Aorta (tissue), 5 donors: ENCODE results near the gene WNT11. TPM values are rescaled to one million over a fixed set of nuclear protein-coding genes. Genes with fewer than 3 reads are reported as not detected.

Experiments
- ATAC-seq: fragments of 200-7000 bp; cut with Tn5 transposase; one replicate; pipeline ENCODE4 v1.9.1; 2022; ENCODE audit warnings: moderate library complexity; ENCODE audit not compliant: low FRiP score
- DNase-seq, 2 donors: peaks; one replicate each; pipeline ENCODE4 v3.0.0-alpha.2; 2020
- H3K27ac ChIP-seq, 2 donors: one replicate each; pipeline ENCODE4 v1.5.1; 2013; ENCODE audit warnings: low read length in 2 of 2, mild to moderate bottlenecking in 2 of 2, moderate library complexity in 2 of 2, control low read depth in 1 of 2, inconsistent platforms in 1 of 2, low read depth in 1 of 2
- H3K27me3 ChIP-seq, 2 donors: one replicate each; pipeline ENCODE4 v1.6.1; 2013; ENCODE audit warnings: control low read depth in 1 of 2, low read length in 1 of 2, mild to moderate bottlenecking in 1 of 2, moderate library complexity in 1 of 2; ENCODE audit not compliant: insufficient read depth in 2 of 2, control insufficient read depth in 1 of 2
- H3K36me3 ChIP-seq, 2 donors: one replicate each; pipeline ENCODE4 v1.6.1; 2013; ENCODE audit warnings: control low read depth in 1 of 2, low read length in 1 of 2, mild to moderate bottlenecking in 1 of 2; ENCODE audit not compliant: insufficient read depth in 2 of 2, control insufficient read depth in 1 of 2
- H3K4me1 ChIP-seq, 2 donors: one replicate each; pipeline ENCODE4 v1.6.1; 2013; ENCODE audit warnings: low read length in 2 of 2, control low read depth in 1 of 2, mild to moderate bottlenecking in 1 of 2, moderate library complexity in 1 of 2; ENCODE audit not compliant: insufficient read depth in 2 of 2, control insufficient read depth in 1 of 2
- H3K4me3 ChIP-seq, 2 donors: one replicate each; pipeline ENCODE4 v1.5.1; 2013; ENCODE audit warnings: low read length in 2 of 2, control low read depth in 1 of 2, mild to moderate bottlenecking in 1 of 2
- H3K9me3 ChIP-seq: one replicate; pipeline ENCODE4 v1.6.1; 2013; ENCODE audit warnings: mild to moderate bottlenecking, low read length; ENCODE audit not compliant: control insufficient read depth
- WGBS, 2 donors: extraction: QIAGEN DNeasy Blood & Tissue Kit; methylation state at CpG; one replicate each; pipeline ENCODE4 v1.1.7; 2013; 5-methylcytosine and 5-hydroxymethylcytosine counted together
- intact Hi-C, 2 donors: fragments of 100-400 bp; cut with DNase I; formaldehyde crosslinking; loops; one replicate each; pipeline versions ENCODE4 v1.14.2 to v1.15.0; 2022
- polyA plus RNA-seq, 2 donors: library from polyadenylated mRNA; stranded (reverse); fragments of 200-250 nt; gene quantifications; one replicate each; pipeline ENCODE4 v1.2.3, GENCODE V29; 2013
- total RNA-seq, 2 donors: library from RNA; stranded (reverse); fragmentation: NEBNext Ultra II Directional; extraction: Animal tissue kit (Norgen Biotek cat#: 25700); gene quantifications; one replicate each; pipeline ENCODE4 v1.2.1, GENCODE V29; 2021
- donor health status: healthy with polysubstance abuse.
- donor health status: Bipolar disorder and iron deficiency.
- donor health status: DM: no; HTN: no; CAD: no.
- donor health status: DM: no; HTN: no; CAD: no.
- donor health status: DM: yes; HTN: yes; CAD: no.

WNT11 gene
- total and polyA plus RNA-seq, 4 donors, result 0.25 to 30.0 (median 4.1) TPM

DNA sequence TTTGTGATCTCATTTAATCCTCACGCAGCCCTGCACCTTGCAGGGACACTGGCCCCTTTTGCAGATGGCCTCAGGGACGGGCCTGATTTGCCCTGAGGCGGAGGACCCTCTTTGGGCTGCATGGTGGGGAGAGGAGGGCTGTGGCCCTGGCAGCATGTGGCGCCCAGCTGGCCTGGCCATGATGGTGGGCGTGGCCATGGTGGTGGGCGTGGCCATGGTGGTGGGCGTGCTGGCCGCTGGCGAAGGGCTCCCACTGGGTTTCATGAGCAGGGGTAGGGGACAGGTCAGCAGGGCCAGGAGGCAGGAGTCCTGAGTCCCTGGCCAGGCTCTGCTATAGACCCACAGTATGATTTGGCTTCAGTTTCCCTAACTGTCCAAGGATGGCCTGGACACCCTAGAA lies 13.1 kb downstream of the WNT11 start:
- 77 to 81% methylated on average over 9 of the region's 9 CpGs for WGBS, 2 donors
- intact Hi-C loops, result no loop called here

DNA sequence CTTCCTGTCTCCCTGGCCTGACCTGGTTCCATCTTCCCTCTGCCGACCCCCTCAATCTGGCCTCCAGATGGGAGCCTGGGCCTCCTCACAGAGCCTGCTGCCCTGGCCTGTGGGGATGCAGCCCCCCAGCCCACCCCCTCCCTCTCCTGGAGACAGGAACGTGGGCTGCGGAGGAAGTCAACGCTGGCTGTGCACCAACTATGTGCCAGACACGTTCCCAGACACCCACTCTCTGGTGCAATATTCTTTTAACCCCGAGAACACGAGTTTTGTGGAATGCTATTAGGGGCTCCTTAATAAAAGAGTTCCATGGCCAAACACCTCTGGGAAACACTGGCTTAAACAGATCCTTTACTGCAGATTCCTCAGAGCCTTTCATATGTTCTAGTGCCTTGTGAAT lies 15.9 kb downstream of the WNT11 start:
- WGBS, 2 donors, result 16 to 19% methylated on average over 7 of the region's 7 CpGs
- DNase-seq, result no peak
- H3K9me3 ChIP-seq, result no peaks in the 10 kb centered on the region
- no peaks in the 10 kb centered on the region for H3K36me3 ChIP-seq
- H3K4me1 ChIP-seq, result no peaks in the 10 kb centered on the region
- H3K27me3 ChIP-seq, result no peaks in the 10 kb centered on the region
- no peak overlapping the region for H3K4me3 ChIP-seq
- intact Hi-C loops, result no loop called here
- no peak for ATAC-seq
- no peak overlapping the region for H3K27ac ChIP-seq

More for the DNA sequence above, 13.1 kb downstream of the WNT11 start:
- Histone ChIP-seq H3K4me3 (no peak overlapping the region), H3K27me3 (no peaks in the 10 kb centered on the region), H3K36me3 (no peaks in the 10 kb centered on the region), H3K27ac (no peak overlapping the region), H3K4me1 (no peaks in the 10 kb centered on the region), H3K9me3 (no peaks in the 10 kb centered on the region)
- ATAC-seq (no peak), DNase-seq (no peak)

DNA sequence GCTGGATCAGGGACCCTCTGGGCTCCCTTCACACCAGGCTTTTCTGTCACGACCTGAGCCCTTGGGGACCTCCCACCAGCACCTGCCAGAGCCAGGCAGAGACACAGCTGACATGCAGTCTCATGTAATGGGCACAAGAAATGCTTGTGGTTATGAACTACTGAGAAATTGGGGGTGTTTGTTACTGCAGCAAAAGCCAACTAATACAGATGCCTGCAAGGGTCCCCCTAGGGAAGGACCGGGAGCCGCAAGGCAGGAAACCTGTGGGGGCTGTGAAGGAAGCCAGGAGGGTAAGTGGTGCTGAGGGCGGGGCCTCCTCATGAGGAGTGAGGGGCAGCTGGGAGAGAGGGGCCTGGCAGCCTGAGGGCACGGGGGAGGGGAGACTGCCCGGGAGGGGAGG lies 16.6 kb downstream of the WNT11 start:
- 85 to 88% methylated on average over 6 of the region's 6 CpGs for WGBS, 2 donors
- intact Hi-C loops, result no loop called here
- H3K4me1 ChIP-seq, result no peaks in the 10 kb centered on the region
- DNase-seq, result no peak
- H3K36me3 ChIP-seq, result no peaks in the 10 kb centered on the region
- no peak overlapping the region for H3K27ac ChIP-seq
- no peaks in the 10 kb centered on the region for H3K27me3 ChIP-seq
- H3K4me3 ChIP-seq, result no peak overlapping the region
- no peaks in the 10 kb centered on the region for H3K9me3 ChIP-seq
- ATAC-seq, result no peak

DNA sequence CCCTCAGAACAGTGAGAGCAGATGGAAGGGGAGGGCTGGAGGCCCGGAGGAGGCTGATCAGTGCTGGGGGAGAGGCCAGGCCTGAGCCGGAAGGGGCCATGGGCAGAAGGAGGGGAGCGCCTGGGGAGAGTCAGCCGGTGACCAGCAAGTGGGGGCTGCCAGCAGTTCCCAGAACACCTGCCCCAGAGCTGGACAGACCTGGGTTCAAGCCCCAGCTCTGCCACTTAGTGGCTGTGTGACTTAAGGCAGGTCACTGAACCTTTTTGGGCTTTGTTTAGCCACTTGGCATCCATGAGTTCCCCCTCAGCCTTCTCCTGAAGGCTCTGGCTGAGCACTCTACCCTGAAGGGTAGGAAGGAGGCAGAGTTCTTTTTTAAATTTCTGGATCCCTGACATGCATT lies 17.4 kb downstream of the WNT11 start:
- Histone ChIP-seq H3K4me3 (no peak overlapping the region), H3K9me3 (no peaks in the 10 kb centered on the region), H3K27me3 (no peaks in the 10 kb centered on the region), H3K4me1 (no peaks in the 10 kb centered on the region), H3K27ac (no peak overlapping the region), H3K36me3 (no peaks in the 10 kb centered on the region)
- no peak for ATAC-seq
- 96 to 100% methylated on average over 4 of the region's 4 CpGs for WGBS, 2 donors
- no peak for DNase-seq
- intact Hi-C loops, result no loop called here

DNA sequence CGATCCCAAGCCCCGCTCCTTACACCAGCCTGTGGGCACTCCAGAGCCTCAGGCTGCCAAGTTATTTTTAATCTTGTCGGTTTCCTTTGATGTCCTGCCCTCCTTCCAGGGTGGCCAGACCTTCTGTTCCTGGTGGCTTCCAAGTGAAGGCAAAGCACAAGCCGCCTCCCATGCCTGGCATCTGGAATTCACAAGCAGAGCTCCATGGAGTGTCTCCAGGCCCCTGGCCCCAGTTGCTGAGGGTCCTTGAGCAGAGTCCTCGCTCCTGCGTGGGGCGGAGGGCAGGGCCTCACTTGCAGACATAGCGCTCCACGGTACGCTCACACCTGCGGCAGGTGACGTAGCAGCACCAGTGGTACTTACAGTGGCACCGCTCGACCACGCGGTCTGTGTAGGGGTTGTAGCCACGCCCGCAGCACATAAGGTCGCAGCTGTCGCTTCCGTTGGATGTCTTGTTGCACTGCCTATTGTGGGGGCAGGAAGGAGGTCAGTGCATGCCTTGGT lies 19.5 kb downstream of the WNT11 start:
- Histone ChIP-seq H3K4me1 (no peaks in the 10 kb centered on the region), H3K36me3 (no peaks in the 10 kb centered on the region), H3K27ac (no peak overlapping the region), H3K9me3 (no peaks in the 10 kb centered on the region), H3K27me3 (no peaks in the 10 kb centered on the region), H3K4me3 (no peak overlapping the region)
- WGBS, 2 donors, result 89 to 91% methylated on average over 21 of the region's 21 CpGs
- intact Hi-C loops, result no loop called here
- ATAC-seq, result no peak
- no peak for DNase-seq

DNA sequence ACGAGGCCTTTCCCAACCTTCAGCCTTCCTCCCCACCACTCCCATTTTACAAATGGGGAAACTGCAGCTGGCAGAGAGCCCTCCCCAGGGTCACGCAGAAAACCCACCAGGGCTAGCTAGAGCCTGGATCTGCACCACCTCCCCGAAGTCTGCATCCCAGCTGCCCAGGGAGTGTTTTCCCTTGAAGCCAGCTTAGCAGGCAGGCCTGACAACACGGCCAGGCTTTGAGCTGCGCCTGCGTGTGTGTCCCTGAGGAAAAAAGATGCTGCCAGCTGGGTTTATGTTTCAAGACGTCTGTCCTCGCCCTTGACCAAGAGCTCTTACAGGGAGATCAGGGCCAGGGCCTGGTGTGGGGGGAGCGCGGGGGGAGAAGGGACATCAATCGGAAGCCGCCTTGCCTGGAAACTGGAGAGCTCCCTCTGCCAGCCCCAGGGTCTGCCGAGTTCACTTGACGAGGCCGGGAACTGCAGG lies 20.3 kb downstream of the WNT11 start:
- DNase-seq (peak in 1 of 2 donors; percentile 59), ATAC-seq (peak; percentile 49)
- Histone ChIP-seq H3K4me3 (no peak overlapping the region), H3K36me3 (no peaks in the 10 kb centered on the region), H3K9me3 (no peaks in the 10 kb centered on the region), H3K27me3 (no peaks in the 10 kb centered on the region), H3K27ac (no peak overlapping the region), H3K4me1 (no peaks in the 10 kb centered on the region)
- intact Hi-C loops, result no loop called here
- WGBS, 2 donors, result 21 to 32% methylated on average over 15 of the region's 15 CpGs

DNA sequence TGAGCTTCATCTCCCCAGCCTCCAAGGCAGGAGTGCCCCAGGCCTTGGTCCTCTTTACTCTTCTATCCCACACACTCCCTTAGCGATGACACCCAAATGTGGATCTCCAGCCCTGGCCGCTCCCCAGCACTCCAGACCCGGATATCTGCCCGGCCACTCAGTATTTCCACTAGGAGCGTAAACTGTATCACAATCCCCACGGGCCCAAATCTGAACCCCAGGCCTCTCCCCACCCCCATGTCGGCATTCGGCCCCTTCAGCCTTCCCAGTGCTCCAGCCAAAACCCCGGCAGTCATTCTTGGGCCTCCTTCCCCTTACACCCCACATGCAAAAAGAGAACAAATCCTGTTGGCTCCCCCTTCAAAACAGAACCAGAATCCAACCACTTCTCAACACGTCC lies 20.8 kb downstream of the WNT11 start:
- WGBS, 2 donors, result 70 to 82% methylated on average over 10 of the region's 10 CpGs
- no peaks in the 10 kb centered on the region for H3K36me3 ChIP-seq
- intact Hi-C loops, result no loop called here
- DNase-seq (no peak), ATAC-seq (peak; percentile 31)
- H3K27me3 ChIP-seq, result no peaks in the 10 kb centered on the region
- H3K27ac ChIP-seq, result no peak overlapping the region
- H3K4me3 ChIP-seq, result no peak overlapping the region
- no peaks in the 10 kb centered on the region for H3K4me1 ChIP-seq
- no peaks in the 10 kb centered on the region for H3K9me3 ChIP-seq

DNA sequence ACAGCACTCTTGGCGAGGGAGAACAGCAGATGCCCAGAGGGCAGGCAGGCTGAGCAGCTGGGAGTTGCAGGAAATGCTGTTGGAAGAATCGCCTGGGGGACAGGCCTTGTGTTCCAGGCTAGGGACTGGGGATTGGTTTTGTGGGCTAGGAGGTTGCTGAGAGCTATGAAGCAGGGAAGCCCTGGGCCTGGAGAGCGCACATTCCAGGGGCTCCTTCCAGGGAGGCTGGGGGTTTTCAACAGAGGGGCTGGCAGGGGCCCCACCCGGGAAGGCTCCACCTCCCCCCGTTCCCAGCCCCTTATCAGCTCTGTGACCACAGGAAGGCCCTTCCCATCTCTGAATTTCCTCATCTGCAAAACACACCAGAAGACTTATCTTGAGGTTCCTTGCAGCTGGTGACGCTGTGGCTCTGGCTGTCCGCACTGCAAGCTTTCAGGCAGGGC lies 21.7 kb downstream of the WNT11 start:
- ATAC-seq (no peak), DNase-seq (no peak)
- Histone ChIP-seq H3K27me3 (no peaks in the 10 kb centered on the region), H3K27ac (no peak overlapping the region), H3K4me3 (no peak overlapping the region), H3K36me3 (no peaks in the 10 kb centered on the region), H3K9me3 (no peaks in the 10 kb centered on the region), H3K4me1 (no peaks in the 10 kb centered on the region)
- intact Hi-C loops, result no loop called here
- 73 to 81% methylated on average over 7 of the region's 7 CpGs for WGBS, 2 donors

DNA sequence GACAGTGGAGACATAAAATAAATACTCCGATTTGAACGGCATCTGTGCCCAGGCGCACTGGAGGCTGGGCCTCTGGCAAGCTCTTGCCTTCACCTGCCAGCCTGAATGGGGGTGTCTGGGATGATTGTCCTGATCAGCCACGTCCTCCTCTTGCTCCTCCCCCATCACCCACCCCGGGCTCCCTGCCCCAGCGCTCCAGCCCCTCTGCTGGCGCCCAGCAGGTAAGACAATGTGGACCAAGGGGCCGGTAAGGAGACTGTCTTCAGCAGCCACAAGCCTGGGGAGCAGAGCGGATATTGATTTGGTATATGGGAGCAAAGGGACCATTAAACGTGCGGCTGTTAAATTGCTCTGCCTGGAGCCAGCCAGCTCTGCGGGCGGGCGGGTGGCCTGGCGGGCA lies 24.9 kb downstream of the WNT11 start:
- no peak for ATAC-seq
- Histone ChIP-seq H3K27me3 (no peaks in the 10 kb centered on the region), H3K9me3 (no peaks in the 10 kb centered on the region), H3K4me3 (no peak overlapping the region), H3K27ac (no peak overlapping the region), H3K4me1 (no peaks in the 10 kb centered on the region), H3K36me3 (no peaks in the 10 kb centered on the region)
- DNase-seq, result no peak
- intact Hi-C loops, result no loop called here
- 95 to 96% methylated on average over 15 of the region's 15 CpGs for WGBS, 2 donors
